CD4-positive, alpha-beta T cell treated with Interleukin-4 for 1 hour (primary cell): ENCODE results near the gene EDC3.
A peak's percentile ranks its signal among the peaks of the same experiment; 100 is the strongest.
"Not testable (repeated sequence)": the region's sequence is repeated elsewhere in the genome, so short reads cannot be mapped to it uniquely, and the experiment has no call there.

Experiments used
- DNase-seq, 2 donors: peaks; one replicate each; pipeline ENCODE4 v3.0.0-alpha.2; 2020 to 2022

EDC3 gene, protein sequence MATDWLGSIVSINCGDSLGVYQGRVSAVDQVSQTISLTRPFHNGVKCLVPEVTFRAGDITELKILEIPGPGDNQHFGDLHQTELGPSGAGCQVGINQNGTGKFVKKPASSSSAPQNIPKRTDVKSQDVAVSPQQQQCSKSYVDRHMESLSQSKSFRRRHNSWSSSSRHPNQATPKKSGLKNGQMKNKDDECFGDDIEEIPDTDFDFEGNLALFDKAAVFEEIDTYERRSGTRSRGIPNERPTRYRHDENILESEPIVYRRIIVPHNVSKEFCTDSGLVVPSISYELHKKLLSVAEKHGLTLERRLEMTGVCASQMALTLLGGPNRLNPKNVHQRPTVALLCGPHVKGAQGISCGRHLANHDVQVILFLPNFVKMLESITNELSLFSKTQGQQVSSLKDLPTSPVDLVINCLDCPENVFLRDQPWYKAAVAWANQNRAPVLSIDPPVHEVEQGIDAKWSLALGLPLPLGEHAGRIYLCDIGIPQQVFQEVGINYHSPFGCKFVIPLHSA

GRCh38 chr15:74695597-74696397, at the start of gene EDC3:
Gene EDC3 (minus strand): TSS chr15:74696024. CDS start chr15:74675124, 20,900 bp downstream.
- DNase-seq, result peak; percentile 86 to 87

DNA sequence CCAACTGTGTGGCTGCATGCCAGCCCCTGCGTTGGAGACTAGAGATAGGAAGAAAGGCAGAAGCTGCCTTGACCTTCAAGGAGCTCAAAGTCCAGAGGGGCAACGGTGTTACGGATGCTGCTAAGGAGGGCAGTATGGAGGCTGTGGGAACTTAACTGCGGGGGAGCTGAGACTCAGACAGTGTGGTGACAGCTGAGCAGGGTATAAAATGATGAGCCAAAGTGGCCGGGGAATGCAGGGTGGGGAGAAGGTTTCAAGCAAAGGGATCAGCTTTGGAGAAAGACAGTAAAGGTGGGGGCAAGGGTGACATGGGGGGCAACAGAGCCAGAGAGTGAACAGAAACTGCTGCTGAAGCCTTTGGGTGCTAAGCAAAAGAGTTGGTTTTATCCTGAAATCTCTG, 46.6 kb upstream of the EDC3 start:
- no peak for DNase-seq

- DNase-seq, result not testable (repeated sequence)
These were observed 42.4 kb upstream of the EDC3 start for GRCh38 chr15:74738239-74738638.

DNA sequence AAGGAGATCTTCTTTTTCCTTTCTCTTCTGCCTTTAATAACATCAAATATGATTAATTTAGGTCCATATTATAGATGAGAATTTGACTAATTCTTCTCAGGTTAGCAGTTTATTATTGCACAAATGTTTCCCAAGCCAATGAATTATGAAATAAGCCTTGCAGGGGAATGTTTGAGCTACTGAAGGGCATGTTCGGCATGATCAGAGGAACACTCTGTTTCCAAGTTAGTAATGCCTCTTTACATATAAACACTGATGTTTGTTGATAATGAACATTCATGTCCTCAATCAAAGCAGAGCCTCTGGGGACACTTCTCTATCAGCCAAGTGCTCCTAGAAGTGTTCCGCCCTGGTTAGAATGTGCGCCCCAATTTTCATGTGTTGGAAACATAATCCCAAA, 39.5 kb upstream of the EDC3 start:
- no peak for DNase-seq

DNA sequence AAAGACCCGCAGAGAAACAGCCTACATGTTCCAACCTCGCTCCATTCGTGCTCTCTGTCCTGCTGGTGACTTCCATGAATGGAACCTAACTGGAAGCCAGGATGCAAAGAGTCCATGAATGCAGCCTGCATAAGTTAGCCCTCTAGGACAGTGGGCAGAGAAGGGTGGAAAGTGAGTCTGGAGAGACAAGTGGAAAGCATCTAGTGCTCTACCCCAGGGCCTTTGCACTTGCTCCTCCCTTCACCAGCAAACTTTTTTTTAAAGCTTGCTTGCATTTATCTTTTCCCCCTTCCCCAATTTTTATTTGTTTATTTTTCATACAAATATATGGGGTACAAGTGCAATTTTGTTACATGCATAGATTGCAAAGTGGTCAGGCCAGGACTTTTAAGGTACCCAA, 37.4 kb upstream of the EDC3 start:
- DNase-seq, result no peak

GRCh38 chr15:74732846-74733245, 37.0 kb upstream of the EDC3 start:
- no peak for DNase-seq

DNA sequence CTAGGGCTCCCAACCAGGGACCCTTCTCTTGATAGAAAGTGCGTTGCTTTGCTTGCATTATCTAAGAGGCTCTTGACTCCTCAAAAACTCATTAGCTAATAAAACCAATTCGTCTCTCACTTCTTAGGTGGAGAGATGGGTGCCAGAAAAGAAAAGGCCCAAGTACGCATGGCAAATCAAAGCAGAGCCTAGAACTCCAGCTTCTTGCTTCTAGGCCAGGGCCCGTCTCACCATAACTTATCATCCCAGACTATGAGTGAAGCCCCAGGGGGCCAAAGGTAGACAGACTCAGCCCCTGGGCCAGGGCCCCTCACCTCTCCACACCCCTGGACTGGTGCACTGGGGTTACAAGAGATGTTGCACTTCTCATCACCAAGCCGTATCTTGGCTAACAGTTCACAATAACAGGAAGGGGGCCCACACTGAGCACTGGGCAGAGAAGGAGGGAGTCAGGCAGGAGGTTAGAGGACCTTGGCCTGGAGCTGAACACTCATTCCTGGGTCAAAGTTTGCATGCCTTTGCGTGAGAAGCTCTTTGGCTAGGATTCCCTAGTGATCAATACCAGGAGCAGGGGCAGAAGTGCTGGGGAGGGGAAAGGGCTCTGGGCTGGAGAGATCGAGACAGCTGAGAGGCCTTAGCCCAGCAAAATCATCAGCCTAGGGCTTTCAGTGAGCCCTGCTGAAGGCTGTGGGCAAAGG, 34.9 kb upstream of the EDC3 start:
- DNase-seq, result no peak

GRCh38 chr15:74729372-74729771, 33.5 kb upstream of the EDC3 start:
- DNase-seq, result not testable (repeated sequence)

GRCh38 chr15:74728699-74729098, 32.9 kb upstream of the EDC3 start:
- DNase-seq, result not testable (repeated sequence)

DNA sequence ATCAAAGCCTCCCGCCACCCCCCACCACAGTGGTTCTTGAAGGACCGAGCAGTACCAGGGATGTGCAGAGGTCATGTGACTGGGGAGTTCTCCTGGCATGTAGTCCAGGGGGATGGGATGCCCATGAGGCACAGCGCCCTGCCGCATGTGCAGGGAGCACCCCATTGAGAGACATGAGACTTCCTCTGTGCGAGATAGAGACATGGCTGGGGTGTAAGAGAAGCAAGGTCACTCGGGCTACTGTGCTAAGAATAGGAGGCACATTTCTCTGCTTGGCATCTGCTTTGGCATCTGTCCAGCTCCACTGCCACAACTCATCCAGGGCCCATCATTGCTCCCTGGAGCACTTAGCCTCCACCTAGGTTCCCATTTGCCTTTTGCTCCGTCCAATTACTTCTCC, 31.9 kb upstream of the EDC3 start:
- no peak for DNase-seq

GRCh38 chr15:74726774-74727164, 30.9 kb upstream of the EDC3 start:
- no peak for DNase-seq

DNA sequence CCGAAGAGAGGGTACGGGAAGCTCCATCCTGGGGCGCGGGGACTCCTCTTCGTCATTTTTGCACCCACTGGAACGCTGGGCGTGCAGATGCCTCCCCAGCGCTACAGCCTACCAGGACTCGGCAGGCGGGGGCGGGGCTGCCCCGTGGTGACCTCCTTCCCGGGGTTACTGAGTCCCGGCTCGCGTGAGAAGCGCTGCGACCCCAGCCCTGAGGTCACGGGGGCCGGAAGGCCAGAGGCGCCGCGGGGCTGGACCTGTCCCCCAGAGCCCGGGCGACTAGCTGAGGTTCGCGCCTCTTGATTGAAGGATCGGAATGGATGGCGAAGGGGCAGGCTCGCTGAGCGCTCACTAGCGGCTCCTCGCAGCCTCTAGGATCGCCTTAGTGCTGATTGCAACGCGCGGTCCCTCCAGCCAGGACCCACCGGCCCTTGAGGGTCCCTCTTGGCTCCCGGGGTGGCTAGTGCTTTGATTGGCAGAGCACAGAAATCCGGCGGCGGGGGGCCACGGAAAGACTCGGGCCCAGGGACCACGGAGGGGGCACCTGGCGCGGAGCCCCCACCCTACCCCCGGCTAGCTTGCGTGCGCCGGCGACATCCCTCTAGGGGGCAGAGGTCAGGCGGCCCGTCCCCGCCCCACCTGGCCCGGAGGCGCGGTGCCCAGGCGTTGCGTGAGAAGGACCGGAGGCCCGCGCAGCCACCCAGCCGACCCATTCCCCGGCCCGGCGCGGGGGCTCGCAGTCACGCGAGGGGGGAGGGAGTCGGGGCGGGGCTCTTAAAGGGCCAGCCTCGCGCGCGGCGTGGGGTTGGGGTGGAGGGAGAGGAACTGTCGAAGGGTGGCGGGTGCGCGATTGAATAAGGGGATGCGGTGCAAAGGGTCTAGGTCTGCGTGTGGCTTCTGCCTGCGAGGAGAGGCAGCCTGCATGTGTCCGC, 30.3 kb upstream of the EDC3 start:
- peak; percentile 16 to 43 for DNase-seq

- peak in 1 of 2 donors; percentile 27 for DNase-seq
These were observed 29.5 kb upstream of the EDC3 start, which contains the start of gene CYP1A1 for GRCh38 chr15:74725225-74725774. Gene CYP1A1 (minus strand): TSS chr15:74725528. CDS start chr15:74723097, 2,431 bp downstream.

DNA sequence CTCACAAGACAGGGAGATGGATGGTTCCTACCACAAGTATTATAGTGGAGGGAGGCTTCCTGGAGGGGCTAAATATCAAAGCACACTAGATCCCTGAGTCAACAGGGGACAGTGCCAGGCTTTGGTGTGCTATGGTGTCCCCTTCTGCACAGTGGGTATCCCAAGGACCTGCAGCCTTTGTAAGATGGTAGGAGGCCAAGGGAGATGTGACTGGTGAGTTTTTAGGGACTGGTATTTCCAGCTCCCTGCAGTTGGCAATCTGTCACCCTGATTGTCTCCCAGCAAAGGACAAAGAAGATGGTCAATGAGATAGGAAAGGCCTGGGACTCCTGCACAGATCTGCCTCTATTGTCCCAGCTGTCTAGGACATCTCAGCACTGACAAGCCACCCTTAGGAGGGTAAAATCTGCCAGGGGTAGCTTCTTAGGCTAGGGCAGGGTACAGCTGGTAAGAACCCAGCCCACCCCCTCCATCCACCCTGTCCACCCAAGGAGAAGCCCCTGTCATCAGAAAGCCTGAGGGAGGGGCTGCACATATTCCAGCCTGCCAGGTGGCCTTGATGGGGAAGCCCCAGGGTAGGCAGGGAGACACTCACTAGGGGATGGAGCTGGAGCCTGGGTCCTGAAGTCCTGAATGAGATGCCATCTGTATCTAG, 28.9 kb upstream of the EDC3 start:
- DNase-seq, result no peak

GRCh38 chr15:74723754-74724334, 28.0 kb upstream of the EDC3 start:
- peak in 1 of 2 donors; percentile 32 for DNase-seq

- DNase-seq, result no peak
These were observed 27.4 kb upstream of the EDC3 start for GRCh38 chr15:74723187-74723586.

GRCh38 chr15:74722591-74722990, 26.8 kb upstream of the EDC3 start:
- no peak for DNase-seq

DNA sequence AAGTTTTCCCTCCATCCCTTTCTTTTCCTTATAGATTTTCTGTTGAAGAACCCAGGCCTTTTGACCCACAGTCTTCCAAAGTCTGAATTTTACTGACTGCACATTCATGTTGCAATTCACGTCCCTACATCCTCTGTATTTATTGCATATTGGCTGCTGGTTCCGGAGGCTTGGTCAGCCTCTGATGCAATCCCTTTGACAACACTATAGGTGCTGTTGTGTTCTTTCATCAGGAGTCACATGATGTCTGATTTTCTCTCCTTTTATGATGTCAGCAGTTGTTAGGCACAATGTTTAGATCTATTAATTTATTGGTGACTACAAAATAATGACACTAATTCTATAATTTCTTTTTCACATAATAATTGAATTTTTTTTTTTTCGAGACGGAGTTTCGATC, 20.8 kb upstream of the EDC3 start:
- peak in 1 of 2 donors; percentile 14 for DNase-seq

DNA sequence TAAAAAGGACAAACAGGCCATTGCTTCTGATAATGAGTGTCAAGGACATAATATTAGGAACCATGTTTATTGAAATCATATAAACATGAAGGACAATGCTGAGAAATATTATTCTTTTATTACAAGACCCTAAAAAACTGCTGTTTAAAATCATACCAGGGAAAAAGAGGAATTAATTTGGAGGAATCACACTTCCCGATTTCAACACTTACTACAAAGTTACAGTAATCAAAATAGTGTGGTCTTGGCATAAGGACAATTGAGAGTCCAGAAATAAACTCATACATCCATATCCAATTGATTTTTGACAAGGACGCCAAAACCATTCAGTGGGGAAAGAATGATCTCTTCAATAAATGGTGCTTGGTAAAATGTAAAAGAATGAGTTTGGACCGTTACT, 16.5 kb upstream of the EDC3 start:
- no peak for DNase-seq

DNA sequence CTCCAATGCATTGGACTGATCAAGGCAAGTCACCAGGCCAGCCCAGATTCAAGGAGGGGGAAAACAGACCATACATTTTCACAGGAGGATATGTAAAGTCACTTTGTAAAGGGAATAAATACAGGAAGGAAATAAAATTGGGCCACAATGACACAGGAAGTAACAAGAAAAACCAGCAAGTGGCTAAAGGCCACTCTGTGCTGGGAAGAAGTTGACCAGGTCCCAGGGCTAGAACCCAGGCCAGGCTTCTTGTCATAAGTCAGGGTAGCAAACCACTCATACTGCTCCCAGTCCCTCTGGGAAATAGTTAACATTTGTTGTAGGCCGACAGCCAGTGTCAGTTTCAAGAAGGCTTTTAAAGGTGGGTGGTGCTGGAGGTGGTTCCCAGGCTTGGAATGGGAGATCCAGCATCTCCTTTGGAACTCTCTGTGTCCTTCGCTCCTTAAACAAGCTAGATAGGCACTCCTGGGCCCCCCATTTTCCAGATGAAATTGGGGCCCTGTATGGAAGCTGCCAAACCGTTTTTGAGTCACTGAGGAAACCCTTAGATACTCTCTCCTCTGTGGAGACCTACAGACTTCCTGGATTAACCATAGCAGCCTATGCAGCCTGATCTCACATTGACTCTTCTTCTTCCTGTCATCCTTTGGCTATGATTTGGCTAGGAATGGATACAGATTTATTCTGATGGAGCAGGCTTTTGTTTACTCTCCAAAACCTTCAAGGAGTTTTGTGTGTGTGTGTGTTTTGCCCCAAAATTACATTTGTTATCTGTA, 14.7 kb upstream of the EDC3 start:
- DNase-seq, result no peak
